GM10847 (cell line): ENCODE data around the gene MAML3.

Experiments used
- POLR2A ChIP-seq: IDR thresholded peaks from 2 replicates; pipeline ENCODE4 v1.6.1; 2011; ENCODE audit not compliant: insufficient read length; ENCODE audit errors: extremely low read depth

MAML3 gene

DNA sequence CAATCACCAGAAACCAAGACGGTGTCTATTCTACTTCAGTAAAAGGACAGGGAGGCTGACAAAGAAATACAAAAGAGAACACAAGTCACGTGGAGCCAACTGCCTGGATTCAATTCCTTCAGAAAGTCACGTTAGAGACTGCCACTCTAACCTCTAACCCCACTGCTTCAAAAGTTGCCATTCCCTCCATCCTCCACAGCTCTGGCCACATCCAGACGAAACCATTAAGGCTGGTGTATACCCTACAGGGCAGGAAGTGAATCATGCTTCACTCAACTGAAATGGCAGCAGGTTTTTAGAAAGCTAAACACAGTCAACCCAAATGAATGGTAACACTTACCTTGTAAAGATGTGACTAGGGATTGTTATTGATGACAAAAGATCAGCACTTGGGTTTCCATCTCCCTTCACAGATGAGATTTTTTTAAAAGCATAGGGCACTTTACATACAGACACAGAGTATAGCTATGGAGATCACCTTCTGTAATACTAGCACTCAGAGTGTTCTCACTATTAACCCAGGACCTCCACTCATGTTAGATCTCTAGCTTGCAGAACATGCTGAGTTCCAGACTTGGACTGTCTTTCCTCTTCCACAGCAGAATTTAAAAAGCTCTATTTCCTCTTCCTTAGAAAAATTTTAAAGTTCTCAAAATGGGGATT, 37.4 kb downstream of the MAML3 start:
- no peak for TF ChIP-seq POLR2A

- no peak for TF ChIP-seq POLR2A
Measured at GRCh38 chr4:140115140-140115539, 38.8 kb downstream of the MAML3 start.

DNA sequence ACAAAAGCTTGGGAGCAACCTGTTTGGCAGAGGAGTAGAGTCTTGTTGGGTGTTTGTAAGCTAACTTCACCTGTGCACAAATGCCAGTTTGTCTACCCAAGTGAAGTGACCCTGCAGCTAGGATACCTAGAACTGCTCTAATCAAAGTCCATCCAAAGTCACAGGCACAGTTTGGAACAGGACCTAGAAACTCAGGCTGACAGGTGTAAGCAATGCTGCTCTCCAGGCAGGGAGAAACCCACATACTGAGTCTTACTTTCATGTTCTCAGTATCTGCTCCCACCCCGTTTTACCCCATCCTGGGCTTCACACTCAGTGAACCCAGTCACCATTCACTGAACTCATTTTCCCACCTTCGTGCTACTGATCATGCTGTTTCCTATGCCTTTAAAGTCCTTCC, 40.3 kb downstream of the MAML3 start:
- TF ChIP-seq POLR2A: no peak

DNA sequence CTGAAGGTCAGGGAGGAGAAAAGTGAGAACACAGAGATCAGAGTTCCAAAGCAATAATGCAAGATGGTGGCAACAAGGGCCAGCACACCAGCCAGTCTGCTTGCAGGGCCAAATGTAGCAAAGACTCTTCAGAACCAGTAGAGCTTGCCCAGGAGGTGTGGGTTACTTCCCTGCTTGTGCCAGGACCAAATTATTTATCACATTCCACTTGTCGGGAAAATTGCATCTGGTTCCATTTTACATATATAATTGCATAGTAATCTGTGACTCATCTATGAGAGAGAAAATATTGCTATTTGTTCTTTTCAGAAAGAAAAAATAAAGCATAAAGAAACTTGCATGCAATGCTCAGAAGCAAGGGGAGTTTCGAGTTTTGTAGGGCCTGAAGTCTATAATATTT, 41.4 kb downstream of the MAML3 start:
- TF ChIP-seq POLR2A: no peak

DNA sequence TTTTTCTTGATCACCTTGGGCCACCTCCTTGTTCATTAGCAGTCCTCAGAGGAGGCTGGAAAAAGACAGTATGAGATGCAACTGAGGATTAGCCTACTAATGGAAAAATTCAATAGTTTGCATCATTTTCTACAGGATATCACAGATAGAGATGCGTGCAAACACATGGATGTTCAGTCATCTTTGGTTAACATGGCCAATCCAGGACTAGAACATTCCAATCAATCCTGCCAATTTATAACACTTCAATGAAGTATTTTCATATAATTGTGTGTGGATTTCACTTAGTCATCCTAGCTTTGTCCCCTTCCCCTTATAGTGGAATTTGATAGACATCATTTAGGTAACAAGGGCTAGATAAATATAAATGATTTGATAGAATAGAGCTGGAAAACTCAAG, 42.7 kb downstream of the MAML3 start:
- no peak for TF ChIP-seq POLR2A

GRCh38 chr4:140110542-140111215, 43.3 kb downstream of the MAML3 start:
- TF ChIP-seq POLR2A: no peak

GRCh38 chr4:140109737-140110136, 44.2 kb downstream of the MAML3 start:
- TF ChIP-seq POLR2A: no peak

GRCh38 chr4:140109292-140109691, 44.7 kb downstream of the MAML3 start:
- TF ChIP-seq POLR2A: no peak

GRCh38 chr4:140108713-140109230, 45.2 kb downstream of the MAML3 start:
- no peak for TF ChIP-seq POLR2A

DNA sequence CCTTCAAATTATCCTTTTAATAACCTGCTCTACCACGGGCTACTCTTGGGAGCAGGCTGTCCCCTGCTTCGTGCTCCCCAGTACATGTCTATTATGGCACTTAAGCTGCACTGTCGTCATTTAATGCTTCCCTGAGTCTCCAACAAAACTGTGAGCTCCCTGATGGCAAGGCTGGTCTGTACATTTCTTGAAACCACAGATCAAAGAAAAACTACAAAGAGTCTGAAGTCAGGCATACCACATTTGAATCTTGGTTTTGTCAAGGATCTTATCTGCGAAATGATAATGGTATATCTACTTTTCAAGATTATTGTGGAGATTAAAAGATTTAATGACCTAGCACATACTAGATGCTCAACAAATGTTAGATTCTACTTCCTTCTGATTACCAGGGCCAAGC, 45.7 kb downstream of the MAML3 start:
- TF ChIP-seq POLR2A: no peak

DNA sequence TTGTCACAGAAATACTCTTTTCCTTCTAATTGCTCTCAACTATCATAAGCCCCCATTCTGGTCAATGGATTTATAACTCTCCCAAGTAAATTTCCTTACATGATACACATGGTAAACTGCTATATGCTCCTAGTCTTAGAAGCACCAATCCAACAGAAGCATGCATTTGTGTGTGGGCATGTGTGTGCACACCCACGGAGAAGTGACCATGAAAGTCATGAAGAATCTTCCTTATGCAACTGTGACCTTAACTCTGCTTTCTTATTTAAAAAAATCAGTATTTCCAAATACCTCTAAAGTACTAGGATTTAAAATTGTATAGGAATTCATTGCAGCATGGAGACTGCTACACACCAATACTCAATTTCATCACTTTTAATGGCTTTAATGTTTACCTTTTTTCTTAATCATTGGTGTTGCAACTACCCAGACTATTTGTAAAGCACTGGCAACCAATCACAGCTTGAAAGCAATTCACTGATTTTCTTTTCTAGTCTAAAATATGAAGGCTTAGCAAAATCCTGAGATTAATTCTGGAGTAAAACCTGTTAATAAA, 47.6 kb downstream of the MAML3 start:
- no peak for TF ChIP-seq POLR2A

DNA sequence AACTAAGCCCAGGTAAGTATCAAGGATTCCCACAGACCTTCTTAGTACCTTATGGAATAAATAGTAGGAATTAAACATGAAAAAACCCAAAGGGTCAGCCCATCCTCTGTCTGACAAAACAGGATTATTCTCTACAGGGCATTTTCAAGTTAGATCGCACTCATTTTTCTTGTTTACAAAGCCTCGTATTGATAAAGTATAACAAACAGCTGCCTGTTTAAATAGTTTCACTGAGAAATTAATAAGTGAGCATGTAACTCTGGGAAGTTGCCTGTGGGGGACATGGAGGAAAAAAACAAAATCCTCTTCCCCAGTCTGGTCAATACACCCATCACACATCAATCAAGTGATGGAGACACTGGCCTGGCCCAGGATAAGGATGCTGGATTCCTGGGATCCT, 48.5 kb downstream of the MAML3 start:
- no peak for TF ChIP-seq POLR2A

DNA sequence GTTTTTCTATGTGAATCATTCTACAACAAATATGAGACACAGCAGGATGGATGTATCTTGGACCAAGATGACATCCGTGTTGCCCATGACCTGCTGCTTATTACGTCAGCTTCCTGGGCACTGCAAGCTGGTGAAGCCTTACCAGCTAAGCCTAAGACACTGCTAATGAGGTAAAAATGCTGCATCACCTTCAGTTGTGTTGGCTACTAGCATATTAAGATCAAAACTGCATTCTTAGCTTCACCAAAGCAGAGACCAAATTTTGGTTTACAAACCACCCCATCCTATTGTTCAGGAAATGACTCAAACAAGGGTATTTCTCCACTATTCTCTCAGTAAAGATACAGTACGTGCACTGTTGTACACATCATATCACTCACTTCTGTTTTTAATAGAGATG, 50.3 kb downstream of the MAML3 start:
- no peak for TF ChIP-seq POLR2A

DNA sequence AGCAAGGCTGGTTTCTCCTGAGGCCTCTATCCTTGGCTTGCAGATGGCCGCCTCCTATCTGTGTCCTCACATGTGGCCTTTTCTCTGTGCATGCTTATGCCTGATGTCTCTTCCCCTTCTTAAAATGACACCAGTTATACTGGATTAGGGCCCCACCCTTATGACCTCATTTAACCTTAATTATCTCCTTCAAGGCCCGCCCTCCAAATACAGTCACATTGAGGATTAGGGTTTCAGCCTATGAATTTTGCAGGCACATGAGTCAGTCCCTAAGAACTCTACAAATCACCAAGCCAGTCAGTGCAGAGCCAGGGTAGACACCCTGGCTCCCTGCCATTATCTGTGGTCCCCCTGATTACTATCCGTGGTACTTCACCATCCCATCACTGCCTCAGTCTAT, 51.6 kb downstream of the MAML3 start:
- TF ChIP-seq POLR2A: no peak

DNA sequence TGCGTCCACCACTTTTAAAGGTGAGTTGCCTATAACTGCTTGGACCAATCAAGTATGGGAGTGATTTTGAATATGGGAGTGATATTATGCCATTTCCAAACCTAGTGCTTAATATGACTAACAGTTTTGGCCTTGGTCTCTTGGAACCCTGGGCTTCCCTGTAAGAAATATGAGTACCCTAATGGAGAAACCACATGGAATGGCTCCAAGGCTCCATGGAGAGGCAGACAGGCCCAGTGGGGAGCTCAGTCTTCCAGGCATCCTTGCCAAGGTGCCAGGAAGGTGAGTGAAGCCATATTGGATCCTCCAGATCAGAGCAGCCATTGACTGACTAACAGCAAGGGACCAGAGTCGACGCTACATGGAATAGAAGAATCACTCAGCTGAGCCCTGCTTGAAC, 53.2 kb downstream of the MAML3 start:
- no peak for TF ChIP-seq POLR2A

DNA sequence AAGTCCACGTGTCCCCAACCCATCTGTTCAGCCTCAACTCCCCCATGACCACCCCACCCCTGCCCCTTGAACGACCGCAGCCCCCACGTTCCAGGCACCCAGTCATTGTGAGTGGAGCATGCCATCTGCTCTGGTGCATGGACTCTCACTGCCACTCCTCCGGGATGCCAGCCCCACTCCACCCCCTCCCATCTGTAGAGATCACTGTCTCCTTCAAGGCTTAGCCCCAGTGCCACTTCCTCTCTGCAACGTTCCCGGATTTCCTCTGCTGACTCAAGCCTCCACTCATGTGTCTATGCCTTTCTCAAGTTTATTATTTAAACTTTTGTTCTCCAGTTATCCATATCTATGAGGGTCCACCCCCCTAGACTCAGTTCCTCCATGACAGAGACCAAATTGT, 54.0 kb downstream of the MAML3 start:
- no peak for TF ChIP-seq POLR2A
